ENCODE measurements around the gene TXNL1. TPM values are rescaled to one million over a fixed set of nuclear protein-coding genes. Genes with fewer than 3 reads are reported as not detected.

The TXNL1 gene
- polyA plus RNA-seq (2013, experiment 1 of 2), result 86.8 TPM
- 88.6 TPM for polyA plus RNA-seq (2013, experiment 2 of 2)

DNA sequence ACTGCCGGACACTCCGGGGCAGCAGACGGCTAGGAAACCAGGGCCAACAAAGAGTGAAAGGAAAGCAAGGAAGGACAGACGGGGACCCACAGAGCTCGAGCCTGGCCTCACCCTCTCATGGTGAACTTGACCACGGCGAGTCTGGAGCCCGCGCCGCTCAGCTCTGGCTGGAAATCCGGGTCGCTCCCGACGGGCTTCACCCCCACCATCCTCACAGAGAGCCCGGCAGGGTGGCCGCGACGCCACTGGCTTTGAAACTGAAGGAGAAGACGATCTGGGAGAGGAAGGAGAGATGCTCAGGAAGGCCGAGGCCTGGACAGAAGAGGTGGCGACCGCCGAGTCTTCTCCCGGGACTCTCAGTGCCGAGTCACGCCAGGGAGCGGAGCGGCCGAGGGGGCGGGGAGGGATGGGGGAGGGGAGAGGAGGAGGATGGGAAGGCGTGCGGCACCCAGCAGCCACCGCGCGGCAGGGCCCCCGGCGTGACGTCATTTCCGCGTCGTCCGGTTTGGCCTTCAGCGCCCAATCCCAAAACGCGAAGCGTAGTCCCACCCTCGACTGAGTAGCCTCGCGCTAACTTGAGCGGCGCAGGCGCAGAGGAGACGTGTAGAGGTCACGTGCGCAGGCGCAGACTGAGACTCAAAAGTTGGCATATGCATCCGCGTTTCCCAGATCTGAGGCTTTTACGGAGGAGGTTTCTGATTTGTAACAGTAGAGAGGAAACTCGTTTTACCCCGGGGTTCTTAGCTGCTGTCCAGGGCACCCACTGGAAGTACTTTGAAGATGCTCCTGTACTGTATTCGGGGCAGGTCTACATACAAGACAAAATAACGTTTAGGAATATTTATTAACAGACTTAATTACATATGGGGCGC lies at the start of gene TXNL1:
Gene TXNL1 (minus strand): TSS at position 361 of the 872 bp plus-strand sequence. CDS start 152 bp downstream, at position 209.
- DNase-seq (ENCODE audit: low spot score), result peak; percentile 94
- Histone ChIP-seq H3K4ac (ENCODE audit: low read length) (no peak within 1 kb of the TSS), H3K4me3 (ENCODE audit: low read length in 2 of 2) (peak within 1 kb of the TSS; percentile 95 to 98), H2BK120ac (ENCODE audit: low read depth, low read length) (no peak within 1 kb of the TSS), H3K27me3 (ENCODE audit: control insufficient read depth in 3 of 3, insufficient read depth in 3 of 3, low read depth in 1 of 3, low read length in 3 of 3) (no peaks in the 10 kb centered on the region), H3K9me3 (replicated peaks in 1 of 2; ENCODE audit: control insufficient read depth in 2 of 2, insufficient read depth in 1 of 2, low read depth in 1 of 2, low read length in 2 of 2) (no peaks in the 10 kb centered on the region), H3K4me2 (ENCODE audit: insufficient read depth, low read length, poor library complexity, severe bottlenecking) (peak within 1 kb of the TSS; percentile 74), H2BK5ac (ENCODE audit: low read length) (no peak within 1 kb of the TSS), H2BK15ac (ENCODE audit: low read length) (peak within 1 kb of the TSS; percentile 65), H3K27ac (replicated peaks; ENCODE audit: low read length) (peak within 1 kb of the TSS; percentile 72), H4K8ac (ENCODE audit: low read depth, low read length) (no peak within 1 kb of the TSS), H2BK12ac (ENCODE audit: low read length) (no peak within 1 kb of the TSS), H3K36me3 (replicated peaks in 1 of 2; ENCODE audit: control insufficient read depth in 2 of 2, insufficient read depth in 2 of 2, low read length in 2 of 2) (peaks cover 0 to 22% of the 10 kb centered on the region in 2 donors), H2AFZ (ENCODE audit: low read length) (peak within 1 kb of the TSS; percentile 91), H3K4me1 (ENCODE audit: control insufficient read depth in 2 of 2, insufficient read depth in 1 of 2, low read depth in 1 of 2, low read length in 2 of 2) (peaks cover 0 to 5% of the 10 kb centered on the region in 2 donors), H3K23ac (ENCODE audit: low read depth, low read length, poor library complexity) (peak within 1 kb of the TSS; percentile 83), H3K14ac (ENCODE audit: low read length) (peak within 1 kb of the TSS; percentile 63), H3K18ac (ENCODE audit: low read length) (peak within 1 kb of the TSS; percentile 93), H2AK5ac (ENCODE audit: low read depth, low read length) (peak within 1 kb of the TSS; percentile 91), H4K91ac (ENCODE audit: low read depth, low read length, poor library complexity) (no peak within 1 kb of the TSS), H3K79me1 (ENCODE audit: low read depth, low read length) (no peaks in the 10 kb centered on the region), H3K9ac (ENCODE audit: low read depth, low read length, poor library complexity) (peak within 1 kb of the TSS; percentile 88)
- WGBS, 2 donors (ENCODE audit: extremely low coverage in 2 of 2, insufficient read length in 2 of 2, insufficient replicate concordance in 1 of 2), result no CpG with 5 or more reads among the region's 64 CpGs

- peaks cover 0 to 17% of the 10 kb centered on the region in 2 donors for H3K36me3 ChIP-seq (replicated peaks in 1 of 2; ENCODE audit: control insufficient read depth in 2 of 2, insufficient read depth in 2 of 2, low read length in 2 of 2)
- H2BK5ac ChIP-seq (ENCODE audit: low read length), result no peak overlapping the region
- no peak overlapping the region for H3K14ac ChIP-seq (ENCODE audit: low read length)
- H3K23ac ChIP-seq (ENCODE audit: low read depth, low read length, poor library complexity), result no peak overlapping the region
- no peak overlapping the region for H3K9ac ChIP-seq (ENCODE audit: low read depth, low read length, poor library complexity)
- H2BK12ac ChIP-seq (ENCODE audit: low read length), result no peak overlapping the region
- no peak overlapping the region for H4K8ac ChIP-seq (ENCODE audit: low read depth, low read length)
- no peaks in the 10 kb centered on the region for H3K79me1 ChIP-seq (ENCODE audit: low read depth, low read length)
- H3K4ac ChIP-seq (ENCODE audit: low read length), result no peak overlapping the region
- no peak overlapping the region for H3K18ac ChIP-seq (ENCODE audit: low read length)
- H3K27ac ChIP-seq (replicated peaks; ENCODE audit: low read length), result no peak overlapping the region
- H4K91ac ChIP-seq (ENCODE audit: low read depth, low read length, poor library complexity), result no peak overlapping the region
- H3K4me3 ChIP-seq (ENCODE audit: low read length in 2 of 2), result no peak overlapping the region
- DNase-seq (ENCODE audit: low spot score), result no peak
- no peak overlapping the region for H3K4me2 ChIP-seq (ENCODE audit: insufficient read depth, low read length, poor library complexity, severe bottlenecking)
- no peak overlapping the region for H2AK5ac ChIP-seq (ENCODE audit: low read depth, low read length)
- H2BK120ac ChIP-seq (ENCODE audit: low read depth, low read length), result no peak overlapping the region
- no CpG with 5 or more reads among the region's 3 CpGs for WGBS, 2 donors (ENCODE audit: extremely low coverage in 2 of 2, insufficient read length in 2 of 2, insufficient replicate concordance in 1 of 2)
- H2AFZ ChIP-seq (ENCODE audit: low read length), result no peak overlapping the region
- H2BK15ac ChIP-seq (ENCODE audit: low read length), result no peak overlapping the region
- no peaks in the 10 kb centered on the region for H3K9me3 ChIP-seq (replicated peaks in 1 of 2; ENCODE audit: control insufficient read depth in 2 of 2, insufficient read depth in 1 of 2, low read depth in 1 of 2, low read length in 2 of 2)
- no peaks in the 10 kb centered on the region for H3K4me1 ChIP-seq (ENCODE audit: control insufficient read depth in 2 of 2, insufficient read depth in 1 of 2, low read depth in 1 of 2, low read length in 2 of 2)
- H3K27me3 ChIP-seq (ENCODE audit: control insufficient read depth in 3 of 3, insufficient read depth in 3 of 3, low read depth in 1 of 3, low read length in 3 of 3), result no peaks in the 10 kb centered on the region
Measured at GRCh38 chr18:56684277-56684676, 45.9 kb upstream of the TXNL1 start.

DNA sequence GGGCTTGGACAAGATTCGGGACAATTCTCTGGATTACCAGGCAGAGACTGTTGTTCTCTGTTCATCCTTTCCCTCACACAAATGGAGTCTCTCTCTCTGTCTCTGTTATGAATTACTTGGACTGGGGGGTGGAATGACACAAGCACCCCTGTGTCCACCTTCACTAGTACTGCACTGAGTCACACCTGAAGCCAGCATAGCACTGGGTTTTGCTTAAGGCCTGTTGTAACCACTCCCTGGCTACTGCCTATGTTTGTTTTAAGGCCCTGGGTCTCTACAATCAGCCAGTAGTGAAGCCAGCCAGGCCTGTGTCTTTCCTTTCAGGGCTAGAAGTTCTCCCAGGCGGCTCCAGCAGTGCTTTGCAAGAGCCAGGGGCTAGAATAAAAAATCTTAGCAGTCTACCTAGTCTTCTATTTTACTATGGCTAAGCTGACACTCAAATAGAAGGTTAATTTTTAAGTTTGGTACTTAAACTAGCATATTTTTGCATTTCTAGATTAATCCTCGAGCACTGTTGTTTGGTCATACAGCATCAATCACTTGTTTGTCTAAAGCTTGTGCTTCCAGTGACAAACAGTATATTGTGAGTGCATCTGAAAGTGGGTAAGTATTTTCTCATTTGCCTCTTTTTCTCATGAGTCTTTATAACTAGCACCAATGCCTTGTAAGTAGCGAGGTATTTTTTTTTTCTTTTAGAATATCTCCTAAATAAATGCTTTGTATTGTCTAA lies 40.6 kb upstream of the TXNL1 start:
- Histone ChIP-seq H2BK15ac (ENCODE audit: low read length) (no peak overlapping the region), H3K4me1 (ENCODE audit: control insufficient read depth in 2 of 2, insufficient read depth in 1 of 2, low read depth in 1 of 2, low read length in 2 of 2) (no peaks in the 10 kb centered on the region), H4K91ac (ENCODE audit: low read depth, low read length, poor library complexity) (no peak overlapping the region), H3K14ac (ENCODE audit: low read length) (no peak overlapping the region), H3K23ac (ENCODE audit: low read depth, low read length, poor library complexity) (no peak overlapping the region), H3K4me2 (ENCODE audit: insufficient read depth, low read length, poor library complexity, severe bottlenecking) (no peak overlapping the region), H3K9ac (ENCODE audit: low read depth, low read length, poor library complexity) (no peak overlapping the region), H2AFZ (ENCODE audit: low read length) (no peak overlapping the region), H2BK5ac (ENCODE audit: low read length) (no peak overlapping the region), H3K27me3 (ENCODE audit: control insufficient read depth in 3 of 3, insufficient read depth in 3 of 3, low read depth in 1 of 3, low read length in 3 of 3) (no peaks in the 10 kb centered on the region), H4K8ac (ENCODE audit: low read depth, low read length) (no peak overlapping the region), H3K79me1 (ENCODE audit: low read depth, low read length) (no peaks in the 10 kb centered on the region), H3K36me3 (replicated peaks in 1 of 2; ENCODE audit: control insufficient read depth in 2 of 2, insufficient read depth in 2 of 2, low read length in 2 of 2) (no peaks in the 10 kb centered on the region), H2BK12ac (ENCODE audit: low read length) (no peak overlapping the region), H3K4ac (ENCODE audit: low read length) (no peak overlapping the region), H3K4me3 (ENCODE audit: low read length in 2 of 2) (no peak overlapping the region), H2AK5ac (ENCODE audit: low read depth, low read length) (no peak overlapping the region), H2BK120ac (ENCODE audit: low read depth, low read length) (no peak overlapping the region), H3K27ac (replicated peaks; ENCODE audit: low read length) (no peak overlapping the region), H3K9me3 (replicated peaks in 1 of 2; ENCODE audit: control insufficient read depth in 2 of 2, insufficient read depth in 1 of 2, low read depth in 1 of 2, low read length in 2 of 2) (no peaks in the 10 kb centered on the region), H3K18ac (ENCODE audit: low read length) (no peak overlapping the region)
- no CpG with 5 or more reads among the region's 4 CpGs for WGBS, 2 donors (ENCODE audit: extremely low coverage in 2 of 2, insufficient read length in 2 of 2, insufficient replicate concordance in 1 of 2)
- DNase-seq (ENCODE audit: low spot score), result no peak

GRCh38 chr18:56676639-56677038 lies 38.2 kb upstream of the TXNL1 start:
- DNase-seq (ENCODE audit: low spot score), result no peak
- Histone ChIP-seq H2BK12ac (ENCODE audit: low read length) (no peak overlapping the region), H3K4ac (ENCODE audit: low read length) (no peak overlapping the region), H3K23ac (ENCODE audit: low read depth, low read length, poor library complexity) (no peak overlapping the region), H3K9me3 (replicated peaks in 1 of 2; ENCODE audit: control insufficient read depth in 2 of 2, insufficient read depth in 1 of 2, low read depth in 1 of 2, low read length in 2 of 2) (no peaks in the 10 kb centered on the region), H3K4me2 (ENCODE audit: insufficient read depth, low read length, poor library complexity, severe bottlenecking) (no peak overlapping the region), H4K8ac (ENCODE audit: low read depth, low read length) (no peak overlapping the region), H3K36me3 (replicated peaks in 1 of 2; ENCODE audit: control insufficient read depth in 2 of 2, insufficient read depth in 2 of 2, low read length in 2 of 2) (no peaks in the 10 kb centered on the region), H2BK5ac (ENCODE audit: low read length) (no peak overlapping the region), H3K79me1 (ENCODE audit: low read depth, low read length) (no peaks in the 10 kb centered on the region), H2BK15ac (ENCODE audit: low read length) (no peak overlapping the region), H3K27me3 (ENCODE audit: control insufficient read depth in 3 of 3, insufficient read depth in 3 of 3, low read depth in 1 of 3, low read length in 3 of 3) (no peaks in the 10 kb centered on the region), H3K4me1 (ENCODE audit: control insufficient read depth in 2 of 2, insufficient read depth in 1 of 2, low read depth in 1 of 2, low read length in 2 of 2) (no peaks in the 10 kb centered on the region), H2BK120ac (ENCODE audit: low read depth, low read length) (no peak overlapping the region), H3K18ac (ENCODE audit: low read length) (no peak overlapping the region), H3K14ac (ENCODE audit: low read length) (no peak overlapping the region), H3K9ac (ENCODE audit: low read depth, low read length, poor library complexity) (no peak overlapping the region), H3K27ac (replicated peaks; ENCODE audit: low read length) (no peak overlapping the region), H2AFZ (ENCODE audit: low read length) (no peak overlapping the region), H4K91ac (ENCODE audit: low read depth, low read length, poor library complexity) (no peak overlapping the region), H2AK5ac (ENCODE audit: low read depth, low read length) (no peak overlapping the region), H3K4me3 (ENCODE audit: low read length in 2 of 2) (no peak overlapping the region)
- no CpG with 5 or more reads among the region's 2 CpGs for WGBS, 2 donors (ENCODE audit: extremely low coverage in 2 of 2, insufficient read length in 2 of 2, insufficient replicate concordance in 1 of 2)
